ENCODE results near the gene CDYL.

CDYL gene

DNA sequence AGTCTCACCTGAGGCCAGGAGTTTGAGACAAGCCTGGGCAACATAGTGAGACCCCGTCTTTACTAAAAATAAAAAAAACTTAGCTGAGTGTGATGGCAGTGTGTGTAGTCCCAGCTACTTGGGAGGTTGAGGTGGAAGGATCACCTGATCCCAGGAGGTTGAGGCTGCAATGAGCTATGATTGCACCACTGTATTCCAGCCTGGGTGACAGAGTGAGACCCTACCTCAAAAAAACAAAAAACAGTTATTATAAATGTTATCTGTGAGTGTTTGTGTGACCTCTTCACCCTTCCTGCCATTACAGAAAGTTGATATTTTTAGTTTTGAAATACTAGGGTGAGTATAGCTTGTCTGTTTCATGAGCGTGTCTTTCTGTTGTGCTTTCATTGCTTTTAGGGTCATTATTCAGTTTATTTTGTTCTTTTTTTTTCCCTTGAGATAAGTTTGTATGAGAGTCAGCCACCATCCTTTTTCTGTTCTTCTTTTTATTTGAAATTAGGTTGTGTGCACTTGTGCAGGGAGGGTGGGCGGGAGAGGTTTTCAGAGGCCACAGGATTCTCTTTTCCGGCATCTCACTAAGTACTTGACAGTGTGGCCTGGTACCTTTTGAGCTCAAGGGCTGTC lies 26.2 kb downstream of the CDYL start:
- no peak for DNase-seq

DNA sequence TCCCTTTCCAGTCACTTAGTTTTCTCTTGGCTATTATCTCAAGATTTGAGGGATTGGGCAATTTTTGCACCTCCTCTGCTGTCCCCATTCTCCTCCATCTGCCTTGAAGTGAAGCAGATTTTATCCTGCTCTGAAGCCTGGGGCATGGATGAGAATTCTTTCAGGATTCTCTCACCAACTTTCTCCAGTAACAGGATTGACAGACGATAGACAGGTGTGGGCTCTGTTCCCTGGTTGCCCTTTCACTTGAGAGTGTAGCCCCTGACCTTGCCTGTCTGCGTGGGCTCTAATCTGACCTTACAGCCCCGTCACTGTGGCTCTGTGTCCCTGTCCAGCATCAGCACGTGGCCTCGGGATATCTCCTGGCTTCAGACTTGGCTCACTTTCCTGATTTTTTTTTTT lies 27.1 kb downstream of the CDYL start:
- no peak for DNase-seq

DNA sequence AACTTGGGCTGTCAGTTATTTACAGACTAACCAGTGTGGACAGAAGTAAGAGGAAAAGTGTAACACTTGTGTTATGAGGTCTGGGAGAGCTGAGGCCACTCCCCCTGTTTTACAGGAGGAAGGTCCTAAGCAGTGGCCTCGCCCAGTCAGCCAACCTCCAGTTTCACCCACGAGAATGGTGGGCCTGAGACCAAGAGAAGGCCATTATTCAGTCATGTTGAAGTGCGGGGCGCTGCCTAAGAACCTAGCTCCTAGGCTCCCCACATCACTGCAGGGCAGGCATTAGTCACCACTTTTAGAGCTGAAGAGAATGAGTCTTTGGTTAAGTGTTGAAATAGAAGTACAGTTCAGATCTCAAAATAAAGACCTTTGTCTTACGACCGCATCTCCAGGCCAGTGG lies 27.9 kb downstream of the CDYL start:
- no peak for DNase-seq

DNA sequence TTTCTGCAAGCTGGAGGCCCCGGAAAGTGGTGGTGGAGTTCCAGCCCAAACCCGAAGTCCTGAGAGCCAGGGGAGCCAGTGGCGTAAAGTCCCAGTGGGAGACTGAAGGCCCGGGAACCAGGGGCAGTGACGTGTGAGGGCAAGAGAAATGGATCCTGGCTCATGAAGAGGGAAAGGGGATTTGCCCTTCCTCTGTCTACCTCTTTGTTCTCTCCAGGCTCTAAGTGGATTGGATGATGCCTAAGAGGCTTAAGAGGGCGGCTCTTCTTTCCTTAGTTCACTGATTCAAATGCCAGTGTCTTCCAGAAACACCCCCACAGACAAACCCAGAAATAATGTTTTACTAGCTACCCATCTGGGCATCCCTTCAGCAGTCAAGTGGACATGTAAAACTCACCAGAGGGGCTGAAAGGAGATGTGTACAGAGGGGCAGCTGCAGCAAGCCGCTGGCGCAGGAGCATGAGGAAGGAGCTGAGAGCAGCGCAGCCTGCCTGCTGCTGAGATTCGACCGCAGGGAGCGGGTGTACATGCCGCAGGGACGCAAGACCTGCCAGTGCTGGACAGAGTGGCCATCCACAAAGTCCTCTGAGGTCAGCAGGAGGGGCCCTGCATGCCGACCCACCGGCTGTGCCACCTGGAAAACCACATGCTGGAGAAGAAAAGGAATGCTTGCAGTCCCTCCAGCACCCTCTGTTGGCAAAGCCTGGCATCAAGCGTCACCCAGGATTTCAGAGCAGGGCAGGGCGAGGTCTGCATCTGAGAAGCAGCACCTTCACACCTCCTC lies 29.5 kb downstream of the CDYL start:
- peak in 46 of 56 donors; percentile 6 to 72 (median 36) for DNase-seq

DNA sequence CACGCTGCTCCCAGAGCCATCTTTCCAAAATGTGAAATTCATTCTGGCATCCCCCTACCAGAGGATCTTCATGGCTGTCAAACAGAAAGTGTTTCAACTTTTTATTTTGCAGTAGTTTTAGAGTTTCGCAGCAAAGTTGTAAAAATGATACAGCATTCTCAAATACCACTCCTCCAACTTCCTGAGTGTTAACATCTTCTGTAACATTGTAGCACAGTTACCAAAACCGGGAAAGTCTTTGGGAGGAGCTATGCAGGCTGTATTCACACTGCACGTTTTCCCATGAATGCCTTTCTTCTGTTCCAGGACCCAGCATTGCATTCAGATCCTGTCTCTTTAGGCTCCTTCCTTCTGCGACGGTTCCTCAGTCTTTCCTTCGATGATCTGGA lies 30.1 kb downstream of the CDYL start:
- DNase-seq: no peak

DNA sequence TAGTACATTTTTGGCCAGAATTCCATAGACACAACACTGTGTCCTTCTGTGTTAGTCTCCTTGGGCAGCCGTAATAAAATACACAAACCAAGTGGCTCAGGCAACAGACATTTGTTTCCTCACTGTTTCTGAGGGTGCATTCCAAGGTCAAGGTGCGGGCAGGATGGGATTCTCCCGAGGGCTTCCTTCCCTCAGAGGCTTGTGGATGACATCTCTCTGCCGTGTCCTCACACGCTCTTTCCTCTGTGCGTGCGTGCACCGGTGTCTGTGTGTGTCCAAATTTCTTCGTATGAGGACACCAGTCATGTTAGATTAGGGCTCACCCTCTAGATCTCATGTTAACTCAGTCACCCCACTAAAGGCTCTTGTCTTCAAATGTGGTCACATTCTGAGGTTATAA lies 30.6 kb downstream of the CDYL start:
- no peak for DNase-seq

DNA sequence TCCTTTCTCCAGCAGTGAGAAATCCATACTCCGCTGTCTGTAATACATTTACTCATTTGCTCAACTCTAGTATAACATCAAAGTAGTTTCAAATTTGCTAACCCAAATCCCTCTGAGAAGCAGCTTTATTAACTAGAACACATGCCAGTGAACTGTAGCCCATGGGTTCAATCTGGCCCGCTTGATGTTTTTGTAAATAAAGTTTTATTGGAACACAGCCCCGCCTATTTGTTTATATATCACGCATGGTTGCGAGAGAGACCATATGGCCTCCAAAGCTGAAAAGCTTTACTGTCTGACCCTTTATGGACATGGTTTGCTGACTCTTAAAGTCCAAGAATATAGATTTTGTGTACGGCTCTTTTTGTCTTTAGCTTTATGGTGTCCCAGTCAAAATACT lies 32.2 kb downstream of the CDYL start:
- no peak for DNase-seq

DNA sequence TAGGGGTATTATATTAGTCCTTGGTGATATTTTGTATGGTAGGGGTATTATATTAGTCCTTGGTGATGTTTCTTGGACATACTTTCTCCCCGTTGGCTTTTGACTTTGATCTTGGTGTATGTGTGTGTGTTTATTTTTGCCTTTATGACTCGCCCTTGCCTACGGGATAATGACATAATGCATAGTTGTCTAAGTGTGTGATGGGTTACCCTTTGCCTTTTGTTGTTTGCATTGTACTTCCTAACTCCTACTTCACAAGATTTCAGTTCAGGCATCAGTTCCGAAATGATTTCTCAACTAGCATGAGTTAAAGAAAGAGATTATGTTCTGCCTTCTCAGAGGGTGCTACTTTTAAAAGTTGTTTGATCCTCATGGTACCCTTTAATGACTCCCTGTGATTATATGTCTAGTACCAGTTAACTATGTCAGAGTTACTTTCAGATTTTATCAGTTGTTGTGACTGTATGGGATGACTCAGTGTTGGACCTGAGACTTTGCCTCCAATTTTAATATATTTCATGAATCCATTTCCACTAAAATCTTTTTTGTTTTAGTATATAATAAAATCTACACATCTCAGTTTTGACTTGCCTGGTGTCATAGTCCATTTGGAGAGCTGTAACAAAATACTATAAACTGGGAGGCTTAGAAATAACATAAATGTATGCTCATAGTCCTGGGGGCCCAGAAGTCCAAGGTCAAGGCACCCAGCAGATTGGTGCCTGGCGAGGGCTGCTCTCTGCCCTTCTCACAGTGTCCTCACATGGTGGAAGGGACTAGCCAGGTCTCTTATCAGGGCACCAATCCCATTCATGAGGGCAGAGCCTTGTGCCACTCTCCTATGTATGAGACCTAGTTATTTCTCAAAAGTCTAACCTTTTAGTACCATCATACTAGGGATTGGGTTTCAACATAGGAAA lies 34.1 kb downstream of the CDYL start:
- no peak for DNase-seq

DNA sequence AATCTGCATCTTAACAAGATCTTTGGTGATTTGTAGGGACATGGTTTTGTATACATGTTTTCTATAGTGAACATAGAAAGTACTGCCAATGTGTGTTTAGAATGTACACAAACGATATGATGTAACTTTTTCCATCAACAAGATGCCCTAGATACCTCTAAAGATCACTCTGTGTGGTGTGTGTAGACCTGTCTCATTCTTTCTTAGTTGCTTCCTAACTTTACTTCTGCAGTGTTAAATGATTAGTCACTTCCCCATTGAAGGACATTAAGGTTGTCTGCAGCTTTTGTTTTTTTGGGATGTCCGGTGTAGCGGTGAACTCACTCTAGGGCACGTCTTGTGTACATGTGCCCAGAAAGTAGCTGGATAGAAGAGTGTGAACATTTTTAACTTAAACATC lies 35.9 kb downstream of the CDYL start:
- no peak for DNase-seq

DNA sequence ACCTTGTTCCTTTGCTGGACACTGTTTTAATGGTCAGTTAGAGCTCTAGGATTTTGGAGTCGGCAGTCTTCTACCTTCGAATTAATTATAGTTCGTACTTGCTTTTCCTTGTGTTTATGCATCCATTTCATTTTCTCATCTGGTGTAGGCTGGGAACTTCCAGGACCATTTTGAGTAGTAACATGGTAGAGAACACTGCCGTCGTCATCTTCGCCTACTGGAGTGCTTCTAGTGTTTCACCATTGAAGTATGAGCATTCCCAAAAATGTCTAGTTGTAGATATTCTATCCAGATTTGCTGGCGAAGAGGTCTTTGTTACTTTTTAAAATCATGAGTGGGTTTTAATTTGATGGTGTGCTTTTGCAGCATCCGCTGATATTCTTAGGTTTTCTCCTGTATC lies 36.9 kb downstream of the CDYL start:
- peak in 6 of 56 donors; percentile 1 to 16 (median 8) for DNase-seq

DNA sequence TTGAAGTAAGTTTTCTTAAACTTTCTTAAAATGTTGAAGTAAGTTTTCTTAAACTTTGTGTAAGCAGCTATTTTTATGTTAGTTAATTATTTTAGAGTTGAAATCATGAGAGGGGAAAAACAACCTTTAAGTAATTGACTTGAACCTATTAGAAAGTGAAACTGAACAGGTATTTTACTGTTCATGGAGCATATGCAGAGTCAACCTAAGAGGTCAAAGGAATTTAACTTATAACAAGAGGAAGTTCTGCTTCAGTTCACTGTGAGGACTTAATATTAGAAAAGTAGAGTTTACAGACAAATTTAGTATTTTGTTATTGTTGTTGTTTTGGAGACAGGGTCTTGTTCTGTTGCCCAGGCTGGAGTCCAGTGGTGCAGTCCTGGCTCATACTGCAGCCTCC lies 38.0 kb downstream of the CDYL start:
- no peak for DNase-seq

DNA sequence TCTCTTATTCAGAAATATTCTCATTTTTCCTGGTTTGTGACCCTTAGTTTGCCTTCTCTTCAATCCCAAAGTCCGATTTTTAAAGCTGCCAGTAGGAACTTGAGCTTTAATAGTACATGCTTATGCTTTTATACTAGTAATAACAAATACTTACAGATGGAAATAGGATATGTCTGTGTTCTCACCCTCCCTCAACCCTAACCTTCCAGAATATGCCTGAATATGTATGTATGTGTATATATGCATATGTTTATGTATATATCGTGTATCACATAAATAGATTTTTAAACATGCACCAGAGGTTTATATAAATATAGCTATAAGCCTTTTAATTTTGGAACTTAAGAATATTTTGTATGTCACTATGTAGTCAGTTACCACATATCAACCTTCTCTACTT lies 38.8 kb downstream of the CDYL start:
- no peak for DNase-seq

DNA sequence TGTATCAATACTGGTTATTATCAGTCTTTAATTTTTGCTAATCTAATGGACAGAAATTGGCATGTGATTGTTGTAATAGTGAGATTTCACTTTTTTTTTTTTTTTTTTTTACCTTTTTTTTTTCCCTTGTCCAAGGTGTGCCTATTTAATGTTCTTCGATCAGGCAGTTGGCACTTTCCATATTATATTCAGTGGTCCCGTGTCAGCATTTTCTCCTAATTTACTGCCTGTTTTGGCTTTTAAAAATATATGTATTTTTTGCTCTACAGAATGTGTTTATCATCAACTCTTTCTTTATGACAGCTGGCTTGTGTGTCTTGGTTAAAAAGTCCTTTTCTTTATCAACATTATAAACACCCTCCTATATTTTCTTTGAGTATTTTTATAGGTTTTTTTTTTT lies 39.4 kb downstream of the CDYL start:
- no peak for DNase-seq

DNA sequence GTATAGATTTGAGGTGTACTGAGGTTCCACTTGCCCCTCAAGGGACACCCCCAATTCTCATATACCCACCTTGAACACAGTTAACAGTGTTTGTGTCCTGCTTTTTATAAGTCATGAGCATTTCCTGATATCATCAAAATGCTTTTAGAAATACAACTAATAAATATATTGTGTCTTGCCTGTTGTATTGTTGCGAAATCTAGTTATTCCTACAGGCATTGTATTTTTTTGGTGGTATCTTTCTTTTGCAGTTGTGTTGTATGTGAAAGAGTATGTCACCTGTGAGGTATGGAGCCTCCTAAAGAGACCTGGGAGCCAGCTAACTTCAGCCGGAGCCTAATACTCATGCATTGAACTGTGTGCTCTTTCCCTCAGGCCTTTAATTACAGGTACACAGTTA lies 40.7 kb downstream of the CDYL start:
- no peak for DNase-seq

DNA sequence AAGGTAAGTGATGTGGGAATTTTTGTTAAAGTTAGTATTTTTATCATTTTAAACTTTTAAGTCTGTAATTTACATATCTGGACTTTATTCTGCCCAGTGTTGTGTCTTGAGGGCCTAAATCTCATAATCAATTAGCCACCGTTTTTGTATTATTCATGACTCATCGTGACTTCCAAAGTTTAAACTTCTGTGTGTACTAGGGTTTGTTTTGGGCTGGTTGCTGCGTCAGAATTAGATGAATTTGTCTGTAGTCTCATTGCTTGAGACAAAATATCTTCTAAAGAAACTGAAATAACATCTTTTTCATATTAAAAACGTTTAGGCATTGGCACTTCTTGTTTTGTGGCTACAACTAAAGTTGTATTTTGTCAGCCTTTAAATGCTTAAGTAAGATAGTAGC lies 41.3 kb downstream of the CDYL start:
- DNase-seq: no peak

DNA sequence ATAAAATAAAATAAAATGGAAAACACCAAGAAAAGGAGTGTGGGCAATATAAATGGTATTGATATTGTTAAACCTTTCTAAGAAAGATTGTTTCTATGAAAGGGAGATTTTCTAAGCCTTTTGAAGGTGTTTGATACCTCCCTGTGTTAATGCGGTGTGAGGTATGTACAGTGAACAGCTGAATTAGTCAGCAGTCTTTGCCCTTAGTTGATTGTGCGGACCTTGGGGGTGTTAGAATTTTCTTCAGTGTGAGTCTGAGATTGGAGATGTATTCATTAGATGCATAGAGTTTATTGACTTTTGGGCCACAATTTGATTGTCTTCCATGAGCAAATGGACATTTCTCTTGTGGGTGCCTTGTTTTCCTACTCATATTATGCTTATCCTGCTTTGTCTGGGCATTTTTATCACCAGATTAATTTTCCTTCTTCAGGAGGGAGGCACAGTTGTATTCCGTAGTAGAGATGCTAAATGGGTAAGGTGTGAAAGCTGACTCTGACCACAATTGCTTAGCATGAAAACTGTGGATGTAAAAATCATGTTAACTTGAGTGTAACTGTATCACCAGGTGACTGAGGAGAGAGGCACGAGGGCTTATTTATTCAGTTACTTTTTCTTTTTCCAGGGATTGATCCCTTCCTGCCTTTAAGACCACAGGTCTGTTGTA lies 42.2 kb downstream of the CDYL start:
- DNase-seq: no peak

DNA sequence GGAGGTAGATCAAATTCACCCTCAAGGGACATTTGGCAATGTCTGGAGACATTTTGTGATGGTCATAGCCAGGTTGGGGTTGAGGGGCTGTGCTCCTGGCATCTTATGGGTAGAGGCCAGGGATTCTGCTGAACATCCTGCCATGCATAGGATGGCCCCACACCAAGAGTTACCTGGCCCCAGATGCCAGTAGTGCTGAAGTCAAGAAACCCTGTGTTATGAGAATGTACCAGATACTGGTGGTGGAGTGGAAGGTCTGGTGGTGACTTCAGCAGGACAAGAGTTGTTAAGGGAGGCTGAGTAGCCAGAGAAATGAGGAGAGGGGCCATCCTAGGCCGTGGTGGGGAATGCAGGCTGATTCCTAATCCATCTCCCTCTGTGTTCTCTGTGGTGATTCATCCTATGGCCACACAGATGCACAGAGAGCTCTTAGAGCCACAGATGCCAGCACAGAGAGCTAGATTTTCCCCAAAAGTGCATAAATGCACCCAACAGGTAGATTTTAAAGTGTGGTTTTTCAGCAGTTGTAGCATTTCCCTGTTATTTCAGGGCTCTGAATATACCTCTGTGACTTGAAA lies 43.6 kb downstream of the CDYL start:
- DNase-seq: no peak

DNA sequence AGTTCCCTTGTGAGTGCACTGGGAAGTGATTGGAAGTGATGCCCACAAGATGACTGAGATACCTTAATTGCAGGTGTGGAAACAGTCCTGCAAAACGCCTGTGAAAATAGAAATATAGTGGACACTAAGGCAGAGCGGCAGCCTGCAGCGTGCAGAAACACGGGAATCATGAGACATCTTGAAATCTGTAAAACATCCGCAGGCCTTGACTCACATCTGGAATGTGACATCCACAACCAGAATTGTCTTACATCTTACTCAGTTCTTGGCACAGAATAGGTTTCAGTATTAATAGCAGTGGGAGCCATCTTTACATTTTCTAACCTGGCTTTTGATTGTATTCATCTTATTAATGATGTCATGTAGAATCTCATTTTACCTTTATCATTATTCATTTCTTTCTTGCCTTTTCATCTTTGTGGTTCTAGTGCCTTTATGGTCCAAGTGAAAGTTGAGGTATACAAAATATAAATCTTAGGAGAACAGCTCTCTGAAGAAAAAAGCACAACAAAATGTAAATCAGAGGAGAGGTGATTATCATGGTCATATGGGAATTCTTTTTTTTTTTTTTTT lies 44.6 kb downstream of the CDYL start:
- DNase-seq: no peak

DNA sequence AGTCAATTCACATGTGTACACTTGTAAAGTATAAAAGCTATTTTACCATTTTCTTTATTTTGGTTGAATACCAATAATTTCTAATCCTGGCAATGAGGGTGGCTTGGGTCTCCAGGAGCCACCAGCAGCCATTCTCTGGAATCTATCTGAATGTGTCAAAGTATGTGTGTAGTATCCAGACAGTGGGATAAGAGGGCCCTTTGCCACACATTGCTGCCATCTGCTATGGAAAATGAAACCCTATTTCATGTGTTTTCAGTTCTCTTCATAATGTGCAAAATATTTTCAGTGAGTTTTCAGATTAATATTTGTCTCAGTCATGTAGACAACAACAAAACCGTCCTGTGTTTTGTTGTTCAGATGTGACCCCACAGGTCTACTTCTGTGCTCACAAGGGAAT lies 46.3 kb downstream of the CDYL start:
- DNase-seq: no peak

DNA sequence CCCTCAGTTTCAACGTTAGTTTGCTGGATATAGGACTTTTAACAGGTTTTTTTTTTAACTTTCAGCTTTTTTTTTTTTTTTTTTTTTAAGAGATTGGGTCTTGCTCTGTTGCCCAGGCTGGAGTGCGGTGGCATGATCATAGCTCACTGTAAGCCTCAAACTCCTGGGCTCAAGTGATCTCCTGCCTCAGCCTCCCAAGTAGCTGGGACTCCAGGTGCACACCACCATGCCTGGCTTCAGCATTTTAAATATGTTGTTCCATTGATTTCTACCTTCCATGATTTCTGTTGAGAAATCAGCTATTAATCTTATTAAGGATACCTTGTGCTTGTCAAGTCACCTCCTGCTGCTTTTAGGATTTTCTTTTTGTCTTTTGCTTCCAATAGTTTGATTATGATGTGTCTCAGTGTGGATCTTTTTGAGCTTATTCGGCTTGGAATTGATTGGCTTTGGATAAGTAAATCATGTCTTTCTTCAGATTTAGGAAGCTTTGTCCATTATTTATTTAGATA lies 52.0 kb downstream of the CDYL start:
- DNase-seq: no peak

DNA sequence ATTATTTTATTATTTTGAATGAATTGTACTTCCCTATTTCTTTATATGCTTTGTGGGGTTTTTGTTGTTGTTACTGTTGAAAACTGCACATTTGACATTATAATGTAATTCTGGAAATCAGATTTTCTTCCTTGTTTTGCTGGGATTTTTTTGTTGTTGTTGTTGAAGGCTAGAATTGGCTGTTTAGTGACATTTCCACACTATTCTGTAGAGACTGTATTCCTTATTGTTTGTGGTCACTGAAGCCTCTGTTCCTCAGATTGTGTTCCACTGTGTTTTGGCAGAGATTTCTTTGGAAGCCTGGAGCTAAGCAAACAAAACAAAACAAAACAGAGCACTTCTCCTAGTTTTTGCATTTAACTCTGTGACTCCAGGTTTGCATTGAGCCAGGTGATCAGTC lies 52.9 kb downstream of the CDYL start:
- no peak for DNase-seq
